ENCODE data around the gene EWSR1.
A peak's percentile ranks its signal among the peaks of the same experiment; 100 is the strongest.

The EWSR1 gene

GRCh38 chr22:29269731-29270474, 1.8 kb downstream of the EWSR1 start:
- DNase-seq: no peak

DNA sequence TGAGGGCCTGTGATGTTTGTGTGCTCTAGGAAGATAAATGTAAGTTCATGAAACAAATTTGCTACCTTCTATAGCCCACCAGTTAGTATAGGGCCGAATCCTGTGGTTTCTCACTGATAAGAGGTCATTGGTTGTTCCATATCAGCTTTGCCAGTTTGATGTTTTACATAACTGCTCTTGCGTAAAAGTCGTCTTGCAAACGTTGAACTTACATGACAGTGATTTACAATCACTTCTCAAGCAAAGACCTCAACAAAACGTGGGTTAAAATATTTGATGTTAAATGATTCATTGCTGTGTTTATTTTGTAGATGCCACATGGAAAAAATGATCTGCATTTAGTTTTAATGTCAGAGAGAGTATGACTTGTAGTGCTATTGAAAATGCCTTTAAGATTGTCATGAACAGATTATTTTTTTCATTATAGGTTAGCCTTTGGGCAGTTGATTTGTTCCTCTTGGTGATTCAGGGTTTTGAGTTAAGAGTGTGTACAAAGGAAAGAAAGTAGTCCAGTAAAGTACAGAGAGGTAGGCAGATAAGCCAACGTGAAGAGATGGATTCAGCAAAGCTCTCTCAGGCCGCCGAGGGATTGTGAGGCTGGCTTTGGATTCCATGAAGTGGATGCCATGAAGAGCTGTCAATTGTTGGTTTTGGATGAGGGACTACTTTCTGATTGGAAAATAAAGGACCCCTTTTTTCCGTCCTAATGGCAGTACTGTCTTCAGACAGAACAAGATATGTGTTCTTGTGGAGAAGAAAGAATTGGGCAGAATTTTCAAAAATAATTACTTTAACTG, 2.6 kb downstream of the EWSR1 start:
- DNase-seq: no peak

GRCh38 chr22:29272624-29273023, 4.6 kb downstream of the EWSR1 start:
- DNase-seq: no peak

DNA sequence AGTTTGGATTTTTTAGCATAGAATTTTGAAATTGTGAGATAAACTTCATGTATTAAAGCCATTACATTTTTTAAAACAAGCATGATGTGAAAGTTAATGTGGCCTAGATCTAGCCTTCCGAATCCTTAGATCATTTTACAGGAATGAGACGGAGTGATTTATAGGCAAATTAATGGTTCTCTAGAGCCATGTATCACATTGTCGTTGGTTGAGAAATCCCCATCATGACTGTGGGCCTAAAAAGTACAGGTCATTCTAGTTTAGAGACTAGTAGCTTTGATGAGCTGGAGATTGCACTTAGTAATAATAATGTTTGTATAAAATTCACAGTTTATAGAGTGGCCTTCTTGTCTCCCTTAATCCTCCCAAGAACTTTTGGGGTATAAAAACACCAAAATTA, 7.1 kb downstream of the EWSR1 start:
- DNase-seq: no peak

DNA sequence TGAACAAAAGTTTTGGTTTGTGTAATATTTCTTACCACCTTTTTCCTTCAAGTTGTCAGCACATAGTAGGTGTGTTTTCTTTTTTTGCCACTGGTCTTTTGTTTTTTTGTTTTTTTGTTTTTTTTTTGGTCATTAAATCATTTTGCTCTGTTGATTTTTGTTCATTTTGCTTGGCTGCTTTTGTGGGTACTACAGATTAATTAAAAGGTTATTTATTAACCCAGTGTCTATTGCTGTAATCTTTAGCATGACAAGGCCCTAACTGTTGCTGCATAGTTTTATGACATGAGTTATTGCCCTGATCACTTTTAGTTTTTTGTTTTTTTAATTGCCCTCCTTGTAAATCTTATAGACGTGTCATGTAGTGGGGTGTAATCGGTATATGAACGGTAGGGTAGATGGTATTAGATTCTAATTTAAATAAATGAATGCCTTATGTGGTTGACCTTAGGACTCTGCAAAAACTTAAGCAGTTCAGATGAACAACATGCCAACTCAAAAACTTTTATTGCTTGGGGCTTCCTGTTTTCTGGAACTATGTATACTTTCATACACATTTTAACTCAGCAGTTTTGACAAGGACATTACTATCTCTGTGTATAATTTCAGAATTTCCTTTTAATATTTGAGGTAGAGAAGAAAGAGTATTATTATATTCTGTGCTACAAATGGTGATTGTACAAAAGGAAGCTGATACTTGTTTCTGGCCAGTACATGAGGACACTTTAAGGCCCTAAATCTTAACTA, 7.9 kb downstream of the EWSR1 start:
- DNase-seq: no peak

GRCh38 chr22:29277927-29278326, 9.9 kb downstream of the EWSR1 start:
- DNase-seq: no peak

DNA sequence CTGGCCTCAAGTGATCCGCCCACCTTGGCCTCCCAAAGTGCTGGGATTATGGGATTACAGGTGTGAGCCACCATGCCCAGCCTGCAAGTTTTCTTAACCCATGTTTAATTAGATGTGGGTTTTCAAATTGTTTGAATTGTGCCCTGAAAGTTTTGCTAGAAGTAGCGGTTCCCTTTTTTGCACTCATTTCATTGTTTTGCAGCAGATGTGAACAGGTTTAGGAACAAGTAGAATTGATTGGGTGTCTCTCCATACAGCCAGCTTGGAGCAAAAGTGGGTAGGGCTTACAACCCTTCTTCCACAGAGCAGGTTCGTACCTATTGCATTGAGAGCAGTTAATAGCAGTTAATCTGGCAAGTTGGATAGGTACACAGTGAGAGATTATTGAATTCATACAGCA, 16.1 kb downstream of the EWSR1 start:
- no peak for DNase-seq

- DNase-seq: no peak
Observed at GRCh38 chr22:29288837-29289236, 20.8 kb downstream of the EWSR1 start.

GRCh38 chr22:29290061-29290460, 22.0 kb downstream of the EWSR1 start:
- DNase-seq: no peak

GRCh38 chr22:29291215-29291614, 23.1 kb downstream of the EWSR1 start:
- no peak for DNase-seq

- DNase-seq: no peak
Observed at GRCh38 chr22:29292379-29292778, 24.3 kb downstream of the EWSR1 start.

DNA sequence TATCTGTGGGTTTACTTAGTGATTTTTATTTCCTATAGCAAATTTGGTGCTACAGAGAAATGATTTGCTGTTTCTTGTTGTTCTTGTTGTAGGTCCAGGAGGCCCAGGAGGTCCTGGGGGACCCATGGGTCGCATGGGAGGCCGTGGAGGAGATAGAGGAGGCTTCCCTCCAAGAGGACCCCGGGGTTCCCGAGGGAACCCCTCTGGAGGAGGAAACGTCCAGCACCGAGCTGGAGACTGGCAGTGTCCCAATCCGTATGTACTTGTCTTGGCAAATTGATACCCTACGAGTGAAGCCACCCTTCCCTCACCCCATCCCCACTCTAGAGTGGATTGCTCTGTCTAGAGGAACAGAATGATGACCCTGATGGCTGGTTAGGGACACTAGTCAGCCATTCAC, 30.6 kb downstream of the EWSR1 start:
- no peak for DNase-seq

- no peak for DNase-seq
Observed at GRCh38 chr22:29299136-29299900, 31.2 kb downstream of the EWSR1 start.

- DNase-seq: no peak
Observed at GRCh38 chr22:29300467-29300806, 32.4 kb downstream of the EWSR1 start.

DNA sequence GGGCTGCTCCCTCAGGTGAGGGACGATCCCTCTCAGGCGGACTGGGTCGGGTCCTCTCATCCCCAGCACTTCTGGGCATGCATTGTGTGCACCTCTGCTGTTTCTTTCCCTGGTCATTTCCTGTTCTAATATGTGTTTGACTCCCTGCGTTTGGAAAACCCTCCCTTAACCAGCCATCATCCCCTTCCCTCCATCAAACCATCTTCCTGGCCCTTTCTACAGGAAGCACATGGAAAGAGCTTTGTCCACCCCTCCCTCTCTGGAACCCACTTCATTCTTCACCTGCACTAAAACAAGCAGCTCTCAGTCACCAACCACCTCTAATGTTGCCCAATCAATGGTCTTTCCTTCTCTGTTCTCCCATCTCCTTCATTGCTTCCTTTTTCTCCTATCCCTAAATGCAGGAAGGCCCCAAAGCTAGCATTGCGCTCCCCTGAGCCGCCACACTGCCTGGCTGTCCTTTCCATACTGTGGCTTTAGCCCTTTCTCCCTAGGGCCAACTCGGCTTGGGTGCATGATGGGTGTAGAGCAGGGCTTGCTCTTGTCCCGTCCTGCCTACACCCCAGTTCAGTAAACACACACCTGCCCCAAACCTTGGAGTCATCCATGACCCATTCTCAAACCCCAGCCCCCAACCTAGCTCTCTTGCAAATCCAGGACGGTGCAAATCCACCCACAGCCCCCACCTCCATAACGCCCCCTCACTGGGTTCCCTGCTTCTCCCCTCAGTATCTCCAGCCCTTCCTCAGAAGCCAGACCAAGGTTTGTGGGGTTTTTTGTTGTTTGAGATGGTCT, 32.9 kb downstream of the EWSR1 start:
- no peak for DNase-seq

DNA sequence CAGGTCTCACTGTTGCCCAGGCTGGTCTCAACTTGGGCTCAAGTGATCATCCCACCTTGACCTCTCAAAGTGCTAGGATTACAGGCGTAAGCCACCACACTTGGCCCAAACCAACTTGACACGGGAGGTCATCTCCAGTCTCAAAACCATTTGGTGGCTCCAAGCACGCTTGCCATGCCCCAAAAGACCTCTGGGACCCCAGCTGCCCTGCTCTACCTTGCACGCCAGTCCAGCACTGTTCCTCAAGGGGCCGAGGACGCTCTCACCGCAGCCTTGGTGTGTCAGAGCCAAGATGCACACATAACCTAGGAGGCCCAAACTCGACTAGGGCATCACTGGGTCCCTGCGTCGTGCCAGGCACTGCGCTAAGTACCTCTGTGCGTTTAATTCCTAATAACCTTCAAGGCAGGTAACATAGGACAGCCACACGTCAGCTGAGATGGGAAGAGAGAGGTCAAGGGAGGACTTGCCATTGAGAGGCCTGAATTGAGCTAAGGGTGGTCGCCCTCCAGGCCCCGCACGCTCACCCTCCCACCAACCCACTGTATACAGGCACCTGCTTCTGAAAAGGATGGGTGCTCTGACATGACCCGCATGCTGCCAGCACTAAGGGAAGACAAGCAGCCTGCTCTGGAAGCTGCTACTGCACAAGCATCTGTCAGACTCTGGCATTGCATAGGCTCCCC, 33.8 kb downstream of the EWSR1 start:
- DNase-seq: no peak

DNA sequence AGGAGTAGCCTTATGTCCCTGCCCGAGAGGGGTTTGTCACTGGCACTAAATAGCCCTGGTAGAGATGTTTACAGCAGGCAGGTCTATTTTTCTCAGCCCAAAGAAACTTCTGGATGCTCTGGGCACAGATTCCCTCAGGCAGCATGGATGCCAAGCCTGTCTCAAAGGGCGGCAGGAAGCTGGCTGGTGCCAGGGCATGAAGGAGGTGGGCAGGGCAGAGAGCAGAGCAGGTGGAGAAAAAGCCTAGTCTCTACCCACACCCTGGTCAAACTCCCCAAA, 34.3 kb downstream of the EWSR1 start:
- DNase-seq: no peak

DNA sequence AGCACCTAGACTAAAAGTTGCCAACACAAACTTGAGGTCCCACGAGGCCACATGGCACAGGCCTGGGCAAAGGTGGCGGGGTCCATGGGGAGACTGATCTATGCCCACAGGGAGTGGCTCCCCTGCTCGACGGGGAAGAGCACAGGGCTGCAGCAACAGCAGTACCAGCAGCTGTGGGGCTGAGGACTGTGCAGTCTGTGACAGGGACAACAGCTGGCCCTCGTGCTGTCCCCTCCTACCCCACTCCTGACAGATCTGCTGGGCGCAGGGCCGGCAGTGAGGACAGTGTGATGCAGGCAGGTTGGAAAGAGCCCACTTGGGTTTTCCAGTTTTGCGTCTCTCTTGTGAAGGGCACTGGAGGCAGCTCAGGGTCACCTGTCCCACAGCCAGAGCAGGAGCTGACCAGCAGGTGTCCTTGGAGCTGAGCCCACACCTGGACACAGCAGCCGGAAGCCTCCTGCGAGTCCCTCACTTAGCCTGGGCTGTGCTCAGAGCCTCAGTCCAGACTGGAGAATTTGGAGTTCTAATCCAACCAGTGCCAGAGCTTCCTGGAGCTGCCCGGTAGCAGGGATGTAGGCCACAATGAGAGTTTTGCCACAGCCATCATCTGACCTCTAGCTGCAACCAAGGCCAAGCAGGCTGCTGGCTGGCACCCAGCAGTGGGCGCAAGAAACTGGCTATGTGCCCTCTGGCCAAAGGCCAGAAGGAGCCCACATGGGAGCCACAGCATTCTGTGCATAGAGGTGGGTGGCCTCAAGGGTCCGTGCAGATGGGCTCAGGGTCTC, 34.8 kb downstream of the EWSR1 start:
- no peak for DNase-seq

DNA sequence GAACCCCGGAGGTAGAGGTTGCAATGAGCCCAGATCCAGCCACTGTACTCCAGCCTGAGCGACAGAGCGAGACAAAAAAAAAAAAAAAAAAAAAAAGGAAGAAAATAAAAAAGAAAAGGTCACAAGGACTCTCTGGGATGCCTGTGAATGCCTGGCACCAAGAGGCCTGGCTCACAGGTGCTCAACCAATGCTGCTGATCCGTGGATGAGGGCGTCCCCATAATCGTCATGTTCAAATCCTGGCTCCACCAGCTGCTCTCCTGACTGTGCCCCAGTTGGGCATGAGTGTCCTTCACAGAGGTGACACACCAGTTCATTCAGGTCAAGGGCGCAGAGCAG, 37.7 kb downstream of the EWSR1 start:
- no peak for DNase-seq

DNA sequence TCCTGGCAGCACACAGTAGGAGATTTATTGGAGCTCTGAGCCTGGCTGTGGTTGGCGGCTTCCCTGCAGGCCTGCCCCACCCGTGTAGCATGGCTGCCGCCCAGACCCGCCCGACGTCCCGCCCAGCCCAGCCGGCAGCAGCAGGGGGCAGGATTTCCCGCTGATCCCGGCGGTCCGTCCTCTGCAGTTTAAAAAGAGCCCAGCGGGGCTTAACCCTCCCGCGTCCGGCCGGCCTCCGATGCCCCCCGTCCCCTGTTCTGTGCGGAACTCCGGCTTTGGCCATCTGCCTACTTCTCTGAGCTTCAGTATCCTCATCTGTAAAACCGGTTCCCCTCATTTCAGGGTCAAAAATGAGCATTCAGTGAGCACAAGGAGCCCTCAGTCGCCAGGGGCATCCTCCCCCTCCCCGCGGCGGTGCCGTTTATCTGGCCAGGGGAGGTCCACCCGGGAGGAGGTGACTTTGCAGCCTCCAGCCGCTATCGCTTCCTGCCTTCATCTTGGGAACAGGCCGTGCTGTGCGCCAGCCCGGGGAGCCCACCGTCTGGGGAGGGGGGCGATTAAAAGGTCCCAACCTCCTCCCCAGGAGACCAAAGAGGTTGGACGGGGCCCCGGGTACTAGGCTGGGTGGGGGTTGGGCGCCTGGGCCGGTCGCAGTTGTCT, 38.2 kb downstream of the EWSR1 start, which contains the start of gene GAS2L1:
GAS2L1 (plus strand) TSS at position 476 of the 660 bp plus-strand sequence. CDS start 1,456 bp downstream, outside the sequence.
- peak; percentile 41 to 74 for DNase-seq

All from SW 1271 (cell line).